K562 (cell line): ENCODE results near the gene SCLT1. TPM values are rescaled to one million over a fixed set of nuclear protein-coding genes. Genes with fewer than 3 reads are reported as not detected.

Experiments used
- ATAC-seq: fragments of 200-7000 bp; cut with Tn5 transposase; 3 replicates; pipeline ENCODE4 v1.9.1; 2020; ENCODE audit warnings: moderate library complexity
- BruUV-seq: library from RNA; stranded (reverse); fragments of 400-500 nt; replicated peaks from 2 replicates; lab custom pipeline; 2021; lab: Mats Ljungman, UMichigan
- CTCF ChIA-PET: fragments of 300-600 bp; formaldehyde crosslinking; extraction: SDS; loops from one replicate; lab custom pipeline; 2021; ENCODE audit warnings: low intra/inter-chr PET ratio; lab: Yijun Ruan, JAX
- POLR2A ChIA-PET: fragments of 300-600, 350-650 bp; sonication (Branson Sonifier 250); formaldehyde crosslinking; extraction: SDS; loops from one replicate; lab custom pipeline; 2021; ENCODE audit warnings: antibody characterized with exemption, inconsistent platforms; lab: Yijun Ruan, JAX
- DNase-seq, 4 experiments: peaks; one replicate each; pipeline versions ENCODE4 v3.0.0 to v3.0.0-alpha.2; 2011 to 2018; ENCODE audit warnings: low spot score in 3 of 4, mixed read lengths in 3 of 4; ENCODE audit errors: extremely low read depth in 1 of 4
- FAIRE-seq: peaks from 2 replicates; lab custom pipeline; 2011; peaks lifted over from hg19 to GRCh38; lab: Jason Lieb, UNC
- H2AFZ ChIP-seq: 2 replicates; pipeline ENCODE4 v1.6.0; 2011; ENCODE audit warnings: low read depth, low read length, control low read depth, inconsistent platforms
- H3K27ac ChIP-seq: fragments of 200-600 bp; 3 replicates; pipeline ENCODE4 v1.8.0; 2011; ENCODE audit warnings: low read depth, mild to moderate bottlenecking, control low read depth, inconsistent platforms, low read length, moderate library complexity, mixed read lengths; ENCODE audit errors: extremely low read depth
- H3K27me3 ChIP-seq, 2 experiments: fragments of 300-600 bp in 1 of 2; 2 replicates in 1 of 2; 3 replicates in 1 of 2; pipeline versions ENCODE4 v1.6.0 to v1.8.0; 2011; ENCODE audit warnings: inconsistent platforms in 2 of 2, low read length in 2 of 2, mild to moderate bottlenecking in 1 of 2, mixed read lengths in 1 of 2, moderate library complexity in 1 of 2; ENCODE audit not compliant: control insufficient read depth in 2 of 2, insufficient read depth in 2 of 2
- H3K36me3 ChIP-seq: fragments of 300-600 bp; 3 replicates; pipeline ENCODE4 v1.8.0; 2011; ENCODE audit warnings: mild to moderate bottlenecking, low read length, inconsistent platforms; ENCODE audit not compliant: control insufficient read depth, insufficient read depth
- H3K4me1 ChIP-seq, 2 experiments: fragments of 200-600 bp in 1 of 2; replicated peaks in 1 of 2; 2 replicates in 1 of 2; 3 replicates in 1 of 2; pipeline versions ENCODE4 v1.5.1 to v1.8.0; 2011; ENCODE audit warnings: inconsistent platforms in 2 of 2, low read length in 2 of 2, mild to moderate bottlenecking in 1 of 2, mixed read lengths in 1 of 2, moderate library complexity in 1 of 2; ENCODE audit not compliant: control insufficient read depth in 2 of 2, insufficient read depth in 2 of 2
- H3K4me2 ChIP-seq: 2 replicates; pipeline ENCODE4 v1.6.1; 2011; ENCODE audit warnings: low read length, control low read depth, inconsistent platforms, mixed read lengths; ENCODE audit not compliant: insufficient read depth
- H3K4me3 ChIP-seq: fragments of 200-600 bp; sonication (generic), shearing (Covaris generic); 2 replicates; pipeline ENCODE4 v1.5.1; 2016; ENCODE audit warnings: control low read depth, inconsistent platforms
- H3K79me2 ChIP-seq: fragments of 200-600 bp; 3 replicates; pipeline ENCODE4 v1.8.0; 2011; ENCODE audit warnings: low read length, inconsistent platforms; ENCODE audit not compliant: control insufficient read depth, insufficient read depth
- H3K9ac ChIP-seq, 2 experiments: 2 replicates each; pipeline versions ENCODE4 v1.6.0 to v1.6.1; 2011; ENCODE audit warnings: low read depth in 2 of 2, low read length in 2 of 2, control low read depth in 1 of 2, inconsistent platforms in 1 of 2, mild to moderate bottlenecking in 1 of 2, mixed read lengths in 1 of 2; ENCODE audit not compliant: insufficient read depth in 1 of 2
- H3K9me1 ChIP-seq: one replicate; pipeline ENCODE4 v1.6.0; 2011; ENCODE audit warnings: inconsistent platforms, mild to moderate bottlenecking, low read length, moderate library complexity; ENCODE audit not compliant: control insufficient read depth, insufficient read depth
- H3K9me3 ChIP-seq: replicated peaks from 2 replicates; pipeline ENCODE4 v1.5.1; 2011; ENCODE audit warnings: low read depth, low read length, inconsistent platforms; ENCODE audit not compliant: control insufficient read depth, insufficient read depth
- H4K20me1 ChIP-seq: replicated peaks from 2 replicates; pipeline ENCODE4 v1.6.1; 2011; ENCODE audit warnings: low read length, inconsistent platforms, mixed read lengths; ENCODE audit not compliant: control insufficient read depth, insufficient read depth
- HDAC1 ChIP-seq, 2 experiments: fragments of 450-650 bp; IDR thresholded peaks; 2 replicates each; pipeline ENCODE4 v1.6.1; 2016 to 2017; ENCODE audit warnings: inconsistent platforms in 1 of 2, mild to moderate bottlenecking in 1 of 2, moderate library complexity in 1 of 2
- NCOR1 ChIP-seq: fragments of 450-650 bp; IDR thresholded peaks from 2 replicates; pipeline ENCODE4 v1.6.1; 2016; ENCODE audit warnings: mild to moderate bottlenecking, moderate library complexity
- NFIX ChIP-seq: fragments of 250-450 bp; sonication (Bioruptor Pico); IDR thresholded peaks from 2 replicates; pipeline ENCODE4 v1.4.0; 2020; ENCODE audit warnings: low read depth, mild to moderate bottlenecking, moderate library complexity
- PHB2 ChIP-seq: fragments of 450-650 bp; IDR thresholded peaks from 2 replicates; pipeline ENCODE4 v1.6.1; 2017; ENCODE audit warnings: low read depth
- RBM39 ChIP-seq: fragments of 200-400 bp; formaldehyde crosslinking; optimal IDR thresholded peaks from 2 replicates; pipeline ENCODE3; 2018; ENCODE audit warnings: low read depth, low read length
- ZBTB7A ChIP-seq: IDR thresholded peaks from 2 replicates; pipeline ENCODE4 v1.6.1; 2011; ENCODE audit warnings: low read depth, mild to moderate bottlenecking, low read length, moderate library complexity, borderline replicate concordance; ENCODE audit not compliant: control insufficient read depth
- ZFP30 ChIP-seq: fragments of 250-450 bp; sonication (Bioruptor Pico); IDR thresholded peaks from 2 replicates; pipeline ENCODE4 v1.8.0; 2022; ENCODE audit warnings: moderate library complexity, mild to moderate bottlenecking, inconsistent platforms, borderline replicate concordance
- WGBS: fragments of 100-300 bp; shearing (Covaris generic); methylation state at CpG from one replicate; pipeline ENCODE4 v1.1.6; 2016; ENCODE audit warnings: low coverage, mixed read lengths; ENCODE audit not compliant: insufficient coverage; ENCODE audit errors: missing lambda C conversion rate; 5-methylcytosine and 5-hydroxymethylcytosine counted together
- in situ Hi-C: fragments of 300-500 bp; cut with MboI; formaldehyde crosslinking; loops from 4 replicates; pipeline ENCODE4 v1.15.0; 2018; ENCODE audit warnings: inconsistent platforms, mixed read lengths
- intact Hi-C: fragments of 100-400 bp; cut with micrococcal nuclease; formaldehyde crosslinking; loops from 2 replicates; pipeline ENCODE4 v1.14.2; 2022
- polyA plus RNA-seq, 8 experiments: library from polyadenylated mRNA; depleted of rRNA in 4 of 8; stranded (reverse) in 5 of 8; unstranded in 3 of 8; fragments of >200 nt; fragmentation: Nextera tagmentation in 2 of 8; fragmentation: Illumina TruSeq in 1 of 8; extraction: Ambion mirVana in 2 of 8; extraction: Trizol in 1 of 8; gene quantifications; 2 replicates each; pipeline versions ENCODE4 v1.2.1 to v1.2.3, GENCODE V29; 2011 to 2014; ENCODE audit warnings: inconsistent platforms in 1 of 8, missing spikeins in 1 of 8
- total RNA-seq, 7 experiments: library from RNA; depleted of rRNA in 6 of 7; stranded (reverse); fragments of >200 nt in 6 of 7; fragmentation: Illumina TruSeq in 2 of 7; extraction: Trizol in 2 of 7; gene quantifications; 2 replicates each; pipeline versions ENCODE4 v1.2.1 to v1.2.3, GENCODE V29; 2011 to 2021; ENCODE audit warnings: low replicate concordance in 1 of 7
- TF ChIP-seq, protein P1 (sequence below): fragments of 250-450 bp; sonication (Bioruptor Pico); IDR thresholded peaks from 2 replicates; pipeline ENCODE4 v1.8.0; 2021; ENCODE audit warnings: moderate library complexity, mild to moderate bottlenecking, inconsistent platforms
- TF ChIP-seq, protein P2 (sequence below): sonication (generic); formaldehyde crosslinking; IDR thresholded peaks from 2 replicates; pipeline ENCODE4 v1.9.0; 2022; ENCODE audit warnings: mild to moderate bottlenecking, missing genetic modification reagents
- TF ChIP-seq, protein P3 (sequence below): fragments of 450-650 bp; formaldehyde crosslinking; IDR thresholded peaks from 2 replicates; pipeline ENCODE4 v1.4.0; 2020; ENCODE audit warnings: mild to moderate bottlenecking, moderate library complexity

The SCLT1 gene
- total and polyA plus RNA-seq, 9 of the 15 experiments (the other 6 are each of a cell fraction or from before 2014, with no cell fraction given): 8.0 to 31.9 (median 24.2) TPM

DNA sequence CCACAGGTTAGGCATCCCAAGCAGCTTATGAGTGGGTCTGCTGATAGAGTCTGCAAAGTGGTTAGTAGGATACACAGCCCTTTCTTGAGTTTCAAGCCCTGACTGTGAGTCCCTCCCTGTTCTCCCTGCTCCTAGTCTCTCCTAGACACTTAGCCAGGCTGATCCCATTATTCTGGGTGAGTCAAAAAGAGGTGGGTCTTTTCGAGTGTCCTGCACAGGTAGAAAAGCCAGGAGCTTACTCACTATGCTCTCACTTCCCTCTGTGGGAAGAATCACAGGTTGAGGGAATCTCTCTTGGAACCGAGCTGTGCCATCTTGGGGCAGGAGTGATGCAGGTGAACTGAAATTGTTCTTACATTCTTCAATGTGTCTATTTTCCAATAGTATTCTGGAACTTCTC is 29.7 kb downstream of the SCLT1 start:
- WGBS: 100% methylated on average over 2 of the region's 2 CpGs
- ATAC-seq (no peak), DNase-seq (no peak), FAIRE-seq (no peak)
- no peak overlapping the region for H2AFZ ChIP-seq
- H3K36me3 ChIP-seq: peaks cover 29% of the 10 kb centered on the region
- ChIA-PET POLR2A (interaction anchor here (0.8 kb wide), 1 partner anchor 30 kb away, joined by 3 read pairs; the partner anchor contains the start of gene SCLT1), CTCF (no interaction called here)
- no peaks in the 10 kb centered on the region for H3K4me1 ChIP-seq
- in situ Hi-C loops (no loop called here), intact Hi-C loops (no loop called here)
- no peak overlapping the region for H3K4me2 ChIP-seq
- no peak overlapping the region for H3K27ac ChIP-seq
- H4K20me1 ChIP-seq: no peaks in the 10 kb centered on the region
- no peaks in the 10 kb centered on the region; the same call in 2 of the 3 replicates for H3K79me2 ChIP-seq
- no peak for TF ChIP-seq RBM39
- TF ChIP-seq, protein P1, sequence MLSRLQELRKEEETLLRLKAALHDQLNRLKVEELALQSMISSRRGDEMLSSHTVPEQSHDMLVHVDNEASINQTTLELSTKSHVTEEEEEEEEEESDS (CRISPR knock-in tag): no peak
- no peak overlapping the region for H3K9ac ChIP-seq
- H3K9me1 ChIP-seq: no peaks in the 10 kb centered on the region
- H3K4me3 ChIP-seq: no peak overlapping the region
- no TSS peak for BruUV-seq
- H3K27me3 ChIP-seq: no peaks in the 10 kb centered on the region
- H3K9me3 ChIP-seq: peaks cover 29% of the 10 kb centered on the region

DNA sequence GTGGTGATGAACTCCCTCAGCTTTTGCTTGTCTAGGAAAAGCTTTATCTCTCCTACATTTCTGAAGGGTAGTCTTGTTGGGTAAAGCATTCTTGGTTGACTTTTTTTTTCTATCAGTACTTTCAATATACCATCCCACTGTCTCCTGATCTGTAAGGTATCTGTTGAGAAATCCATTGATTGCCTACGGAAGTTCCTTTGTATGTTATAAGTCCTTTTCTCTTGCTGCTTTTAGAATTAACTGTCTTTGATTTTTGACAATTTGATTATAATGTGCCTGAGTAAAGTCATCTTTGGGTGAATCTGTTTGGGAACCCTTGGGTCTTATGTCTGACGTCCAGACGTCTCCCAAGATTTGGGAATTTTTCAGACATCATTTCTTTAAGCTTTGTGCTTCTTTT is 30.8 kb downstream of the SCLT1 start:
- H3K4me1 ChIP-seq: no peaks in the 10 kb centered on the region
- no TSS peak for BruUV-seq
- intact Hi-C loops: no loop called here
- H3K4me2 ChIP-seq: no peak overlapping the region
- no peak overlapping the region for H3K27ac ChIP-seq
- POLR2A ChIA-PET: no interaction called here
- ATAC-seq (no peak), FAIRE-seq (no peak), DNase-seq (no peak)
- H4K20me1 ChIP-seq: no peaks in the 10 kb centered on the region
- no peaks in the 10 kb centered on the region; the same call in 2 of the 3 replicates for H3K79me2 ChIP-seq
- no peak overlapping the region for H3K9ac ChIP-seq
- H3K9me1 ChIP-seq: no peaks in the 10 kb centered on the region
- CTCF ChIA-PET: no interaction called here
- 97% methylated on average over 3 of the region's 3 CpGs for WGBS
- H3K36me3 ChIP-seq: peaks cover 29% of the 10 kb centered on the region
- H3K9me3 ChIP-seq: peaks cover 33% of the 10 kb centered on the region
- no peaks in the 10 kb centered on the region for H3K27me3 ChIP-seq
- in situ Hi-C loops: no loop called here
- H3K4me3 ChIP-seq: no peak overlapping the region
- no peak overlapping the region for H2AFZ ChIP-seq
- no peak for TF ChIP-seq NCOR1
- TF ChIP-seq, protein P2, sequence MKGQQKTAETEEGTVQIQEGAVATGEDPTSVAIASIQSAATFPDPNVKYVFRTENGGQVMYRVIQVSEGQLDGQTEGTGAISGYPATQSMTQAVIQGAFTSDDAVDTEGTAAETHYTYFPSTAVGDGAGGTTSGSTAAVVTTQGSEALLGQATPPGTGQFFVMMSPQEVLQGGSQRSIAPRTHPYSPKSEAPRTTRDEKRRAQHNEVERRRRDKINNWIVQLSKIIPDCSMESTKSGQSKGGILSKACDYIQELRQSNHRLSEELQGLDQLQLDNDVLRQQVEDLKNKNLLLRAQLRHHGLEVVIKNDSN (CRISPR knock-in tag): no peak
- TF ChIP-seq ZFP30 (CRISPR knock-in tag): no peak
- no peak for TF ChIP-seq ZBTB7A
- TF ChIP-seq PHB2: no peak
- no peak for TF ChIP-seq NFIX (CRISPR knock-in tag)
- TF ChIP-seq HDAC1 (IDR thresholded peaks at IDR 0.05): no peak
- TF ChIP-seq, protein P3, sequence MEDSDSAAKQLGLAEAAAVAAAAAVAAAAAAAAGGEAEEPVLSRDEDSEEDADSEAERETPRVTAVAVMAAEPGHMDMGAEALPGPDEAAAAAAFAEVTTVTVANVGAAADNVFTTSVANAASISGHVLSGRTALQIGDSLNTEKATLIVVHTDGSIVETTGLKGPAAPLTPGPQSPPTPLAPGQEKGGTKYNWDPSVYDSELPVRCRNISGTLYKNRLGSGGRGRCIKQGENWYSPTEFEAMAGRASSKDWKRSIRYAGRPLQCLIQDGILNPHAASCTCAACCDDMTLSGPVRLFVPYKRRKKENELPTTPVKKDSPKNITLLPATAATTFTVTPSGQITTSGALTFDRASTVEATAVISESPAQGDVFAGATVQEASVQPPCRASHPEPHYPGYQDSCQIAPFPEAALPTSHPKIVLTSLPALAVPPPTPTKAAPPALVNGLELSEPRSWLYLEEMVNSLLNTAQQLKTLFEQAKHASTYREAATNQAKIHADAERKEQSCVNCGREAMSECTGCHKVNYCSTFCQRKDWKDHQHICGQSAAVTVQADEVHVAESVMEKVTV (CRISPR knock-in tag): no peak
